CD4-positive, alpha-beta T cell treated with Interleukin-15 for 4 hours (primary cell): ENCODE data around the gene NAGLU.

Experiments used
- DNase-seq: peaks from one replicate; pipeline ENCODE4 v3.0.0-alpha.2; 2020; ENCODE audit warnings: low spot score

The NAGLU gene

GRCh38 chr17:42536048-42536371, at the start of gene NAGLU:
Gene NAGLU (plus strand): TSS chr17:42536241. CDS start chr17:42536273, 32 bp downstream.
- DNase-seq, result peak; percentile 77

- no peak for DNase-seq
Measured at GRCh38 chr17:42488032-42488431, 48.0 kb upstream of the NAGLU start.

GRCh38 chr17:42493319-42493718, 42.7 kb upstream of the NAGLU start:
- no peak for DNase-seq

- DNase-seq, result no peak
Measured at GRCh38 chr17:42494673-42495072, 41.4 kb upstream of the NAGLU start.

GRCh38 chr17:42498828-42499227, 37.2 kb upstream of the NAGLU start:
- DNase-seq, result no peak

GRCh38 chr17:42502091-42502490, 34.0 kb upstream of the NAGLU start:
- DNase-seq, result no peak

- no peak for DNase-seq
Measured at GRCh38 chr17:42502926-42503325, 33.1 kb upstream of the NAGLU start.

GRCh38 chr17:42507671-42508070, 28.4 kb upstream of the NAGLU start:
- no peak for DNase-seq

- DNase-seq, result no peak
Measured at GRCh38 chr17:42508426-42509165, 27.4 kb upstream of the NAGLU start.

GRCh38 chr17:42509409-42509808, 26.6 kb upstream of the NAGLU start:
- no peak for DNase-seq

- no peak for DNase-seq
Measured at GRCh38 chr17:42509841-42510240, 26.2 kb upstream of the NAGLU start.

GRCh38 chr17:42512246-42512645, 23.8 kb upstream of the NAGLU start:
- no peak for DNase-seq

- DNase-seq, result no peak
Measured at GRCh38 chr17:42512733-42513251, 23.2 kb upstream of the NAGLU start.

- DNase-seq, result no peak
Measured at GRCh38 chr17:42513686-42514085, 22.4 kb upstream of the NAGLU start.

- no peak for DNase-seq
Measured at GRCh38 chr17:42514279-42514678, 21.8 kb upstream of the NAGLU start.

- no peak for DNase-seq
Measured at GRCh38 chr17:42514867-42515266, 21.2 kb upstream of the NAGLU start.

- peak; percentile 79 for DNase-seq
Measured at GRCh38 chr17:42517516-42517915, 18.5 kb upstream of the NAGLU start.

GRCh38 chr17:42518046-42518754, 17.8 kb upstream of the NAGLU start:
- DNase-seq, result no peak

GRCh38 chr17:42518755-42519545, 17.1 kb upstream of the NAGLU start:
- no peak for DNase-seq

- DNase-seq, result no peak
Measured at GRCh38 chr17:42519546-42520491, 16.2 kb upstream of the NAGLU start.

- DNase-seq, result no peak
Measured at GRCh38 chr17:42520540-42520951, 15.5 kb upstream of the NAGLU start.

GRCh38 chr17:42521036-42521435, 15.0 kb upstream of the NAGLU start:
- no peak for DNase-seq
